Body of pancreas (tissue), 4 donors: Measurements from ENCODE around the gene MEDAG.

ENCODE experiments used
- POLR2A ChIP-seq, 3 donors: fragments of 450-650 bp; IDR thresholded peaks; one replicate each; pipeline ENCODE4 v1.6.1; 2016; ENCODE audit warnings: antibody characterized with exemption in 3 of 3, mild to moderate bottlenecking in 2 of 3
- TF ChIP-seq, protein P1 (sequence below), 7 experiments: fragments of 450-650 bp in 4 of 7; fragments of 200-600 bp in 3 of 7; sonication (generic) in 3 of 7; IDR thresholded peaks; one replicate each; pipeline ENCODE4 v1.5.1; 2016 to 2019; ENCODE audit warnings: antibody characterized with exemption in 7 of 7

DNA sequence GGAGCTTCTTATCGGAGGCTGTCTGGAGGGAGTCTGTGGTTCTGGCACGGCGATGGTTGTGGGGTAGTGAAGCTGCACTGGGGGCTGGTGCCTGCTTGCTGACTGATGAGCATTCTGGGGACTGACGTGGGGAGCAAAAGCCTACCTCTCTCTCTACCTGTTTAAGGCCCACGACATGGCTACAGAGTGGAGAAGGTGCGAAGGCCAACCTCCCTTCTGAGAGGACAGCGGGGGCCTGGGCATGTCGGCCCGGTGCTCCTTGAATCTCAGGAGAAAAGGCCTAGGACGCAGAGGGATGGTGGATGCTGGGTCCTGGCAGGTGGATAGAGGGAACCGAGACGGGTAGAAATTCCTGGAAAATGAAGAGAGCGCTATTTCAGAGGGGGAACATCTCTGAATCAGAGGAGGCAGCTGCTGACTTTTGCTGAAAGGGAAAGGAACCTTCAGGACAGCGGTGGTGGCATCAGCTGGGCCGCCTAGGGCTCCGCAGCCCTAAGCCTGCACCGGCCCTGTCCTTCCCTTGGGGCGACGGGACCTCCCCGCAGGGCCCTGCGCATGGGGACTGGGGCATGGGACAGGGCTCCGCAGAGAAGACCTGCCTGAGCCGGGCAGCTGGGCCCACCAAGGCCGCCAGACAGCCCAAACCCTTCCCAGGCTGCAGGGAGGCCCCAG is 35.0 kb upstream of the MEDAG start:
- TF ChIP-seq, protein P1, sequence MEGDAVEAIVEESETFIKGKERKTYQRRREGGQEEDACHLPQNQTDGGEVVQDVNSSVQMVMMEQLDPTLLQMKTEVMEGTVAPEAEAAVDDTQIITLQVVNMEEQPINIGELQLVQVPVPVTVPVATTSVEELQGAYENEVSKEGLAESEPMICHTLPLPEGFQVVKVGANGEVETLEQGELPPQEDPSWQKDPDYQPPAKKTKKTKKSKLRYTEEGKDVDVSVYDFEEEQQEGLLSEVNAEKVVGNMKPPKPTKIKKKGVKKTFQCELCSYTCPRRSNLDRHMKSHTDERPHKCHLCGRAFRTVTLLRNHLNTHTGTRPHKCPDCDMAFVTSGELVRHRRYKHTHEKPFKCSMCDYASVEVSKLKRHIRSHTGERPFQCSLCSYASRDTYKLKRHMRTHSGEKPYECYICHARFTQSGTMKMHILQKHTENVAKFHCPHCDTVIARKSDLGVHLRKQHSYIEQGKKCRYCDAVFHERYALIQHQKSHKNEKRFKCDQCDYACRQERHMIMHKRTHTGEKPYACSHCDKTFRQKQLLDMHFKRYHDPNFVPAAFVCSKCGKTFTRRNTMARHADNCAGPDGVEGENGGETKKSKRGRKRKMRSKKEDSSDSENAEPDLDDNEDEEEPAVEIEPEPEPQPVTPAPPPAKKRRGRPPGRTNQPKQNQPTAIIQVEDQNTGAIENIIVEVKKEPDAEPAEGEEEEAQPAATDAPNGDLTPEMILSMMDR (IDR thresholded peaks at IDR 0.05), result no peak
- TF ChIP-seq POLR2A (IDR thresholded peaks at IDR 0.05), result no peak
